Measurements from ENCODE around the gene STK32B.

- TF ChIP-seq CTCF (IDR thresholded peaks at IDR 0.05) (no peak), POLR2AphosphoS5 (IDR thresholded peaks at IDR 0.05; ENCODE audit: low read depth, low read length) (no peak)
- TF ChIP-seq, protein P1, sequence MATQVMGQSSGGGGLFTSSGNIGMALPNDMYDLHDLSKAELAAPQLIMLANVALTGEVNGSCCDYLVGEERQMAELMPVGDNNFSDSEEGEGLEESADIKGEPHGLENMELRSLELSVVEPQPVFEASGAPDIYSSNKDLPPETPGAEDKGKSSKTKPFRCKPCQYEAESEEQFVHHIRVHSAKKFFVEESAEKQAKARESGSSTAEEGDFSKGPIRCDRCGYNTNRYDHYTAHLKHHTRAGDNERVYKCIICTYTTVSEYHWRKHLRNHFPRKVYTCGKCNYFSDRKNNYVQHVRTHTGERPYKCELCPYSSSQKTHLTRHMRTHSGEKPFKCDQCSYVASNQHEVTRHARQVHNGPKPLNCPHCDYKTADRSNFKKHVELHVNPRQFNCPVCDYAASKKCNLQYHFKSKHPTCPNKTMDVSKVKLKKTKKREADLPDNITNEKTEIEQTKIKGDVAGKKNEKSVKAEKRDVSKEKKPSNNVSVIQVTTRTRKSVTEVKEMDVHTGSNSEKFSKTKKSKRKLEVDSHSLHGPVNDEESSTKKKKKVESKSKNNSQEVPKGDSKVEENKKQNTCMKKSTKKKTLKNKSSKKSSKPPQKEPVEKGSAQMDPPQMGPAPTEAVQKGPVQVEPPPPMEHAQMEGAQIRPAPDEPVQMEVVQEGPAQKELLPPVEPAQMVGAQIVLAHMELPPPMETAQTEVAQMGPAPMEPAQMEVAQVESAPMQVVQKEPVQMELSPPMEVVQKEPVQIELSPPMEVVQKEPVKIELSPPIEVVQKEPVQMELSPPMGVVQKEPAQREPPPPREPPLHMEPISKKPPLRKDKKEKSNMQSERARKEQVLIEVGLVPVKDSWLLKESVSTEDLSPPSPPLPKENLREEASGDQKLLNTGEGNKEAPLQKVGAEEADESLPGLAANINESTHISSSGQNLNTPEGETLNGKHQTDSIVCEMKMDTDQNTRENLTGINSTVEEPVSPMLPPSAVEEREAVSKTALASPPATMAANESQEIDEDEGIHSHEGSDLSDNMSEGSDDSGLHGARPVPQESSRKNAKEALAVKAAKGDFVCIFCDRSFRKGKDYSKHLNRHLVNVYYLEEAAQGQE (IDR thresholded peaks at IDR 0.05; ENCODE audit: insufficient read depth in 1 of 2, low read depth in 2 of 2, low read length in 1 of 2): no peak
These were observed 346.8 kb downstream of the STK32B start for GRCh38 chr4:5398056-5398455.

All from Panc1 (cell line).